NCI-H1930 (cell line): Measurements from ENCODE around the gene ACSS2.
"Not testable (repeated sequence)": the region's sequence is repeated elsewhere in the genome, so short reads cannot be mapped to it uniquely, and the experiment has no call there.

Experiments used
- DNase-seq, 2 experiments: peaks; one replicate each; lab custom pipeline; 2025; lab: John Stamatoyannopoulos, UW

Gene ACSS2

DNA sequence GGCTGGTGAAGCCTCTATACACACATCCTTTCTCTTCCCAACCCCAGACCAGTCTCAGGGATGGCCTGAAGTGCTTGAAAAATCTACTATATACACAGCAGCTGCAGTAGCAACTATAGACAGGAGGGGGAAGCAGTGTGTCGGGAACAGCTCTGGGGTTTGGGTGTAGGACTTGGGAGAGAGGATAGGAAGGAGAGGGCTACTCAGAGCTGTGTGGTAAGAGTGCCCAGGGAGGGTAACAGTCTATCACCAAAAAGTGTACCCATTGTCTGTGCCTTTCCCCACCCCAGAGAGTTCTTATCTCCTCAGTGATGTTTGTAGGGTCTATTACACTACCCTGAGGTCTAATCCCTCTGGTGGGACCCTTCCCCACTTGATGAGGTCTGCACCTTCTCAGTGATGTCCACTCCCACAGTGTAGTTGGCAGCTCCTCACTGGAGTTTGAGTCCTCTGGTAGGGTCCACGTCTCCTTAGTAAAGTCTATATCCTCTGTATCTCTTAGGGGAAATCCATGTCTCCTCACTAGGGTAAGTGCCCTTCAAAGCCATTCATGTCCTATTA is 2.2 kb upstream of the ACSS2 start:
- DNase-seq = peak; percentile 36 to 64

DNA sequence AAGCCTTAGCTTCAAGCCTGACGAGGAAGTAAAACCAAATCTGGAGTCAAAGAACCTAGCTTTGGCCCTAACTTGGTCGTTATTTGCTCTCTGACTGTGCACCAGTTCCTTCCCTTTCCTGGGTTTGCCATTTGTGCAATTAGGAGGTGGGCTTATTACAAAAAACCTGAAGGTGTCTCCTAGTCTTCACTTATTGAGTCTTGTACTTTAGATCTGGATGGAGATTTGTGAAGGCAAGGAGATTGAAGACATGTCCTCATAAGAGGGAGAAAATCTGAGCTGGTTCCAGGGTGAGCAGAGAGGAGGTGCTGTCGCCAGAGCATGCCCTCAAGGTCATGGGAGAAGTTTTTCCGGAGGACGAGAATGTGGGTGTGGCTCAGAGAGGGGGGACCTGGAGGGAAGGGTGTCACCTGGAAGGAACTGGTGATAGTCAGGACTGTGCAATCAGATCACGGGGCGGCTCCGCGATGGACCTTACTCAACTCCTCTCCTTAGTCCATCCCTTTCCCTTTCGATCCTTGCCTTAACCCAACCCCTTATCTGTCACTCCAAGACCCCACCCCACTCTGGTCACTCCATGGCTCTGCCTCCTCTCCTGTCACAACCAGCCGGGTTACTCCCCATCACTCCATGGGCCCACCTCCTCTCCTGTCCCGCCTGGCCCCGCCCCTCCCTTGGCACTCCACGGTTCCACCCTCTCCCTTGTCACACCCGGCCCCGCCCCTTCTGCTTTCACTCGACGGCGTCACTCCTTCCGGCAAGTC is 588 bp upstream of the ACSS2 start:
- DNase-seq = peak; percentile 79 to 84

DNA sequence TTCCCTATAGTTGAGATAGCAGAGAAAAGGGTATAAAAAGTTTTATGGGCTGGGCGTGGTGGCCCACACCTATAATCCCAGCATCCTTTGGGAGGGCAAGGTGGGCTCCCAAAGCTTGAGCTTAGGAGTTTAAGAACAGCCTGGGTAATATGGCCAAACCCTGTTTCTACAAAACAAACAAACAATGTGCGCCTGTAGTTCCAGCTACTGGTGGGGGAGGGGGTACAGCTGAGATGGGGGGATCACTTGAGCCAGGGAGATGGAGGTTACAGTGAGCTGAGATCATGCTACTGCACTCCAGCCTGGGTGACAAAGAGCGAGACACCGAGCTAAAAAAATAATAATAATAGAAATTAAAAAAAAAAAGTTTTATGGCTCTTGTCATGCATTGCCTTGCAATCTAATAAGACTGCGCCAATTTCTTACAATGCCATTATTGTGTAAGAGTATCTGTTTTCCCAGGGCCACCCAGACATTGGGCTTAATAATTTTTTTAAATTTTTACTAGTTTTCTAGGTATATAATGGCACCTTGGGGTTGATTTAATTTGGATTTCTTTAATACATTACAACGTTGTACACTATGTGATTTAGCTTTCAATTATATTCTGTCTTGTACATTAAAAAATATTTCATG is 3.9 kb downstream of the ACSS2 start:
- DNase-seq = no peak

DNA sequence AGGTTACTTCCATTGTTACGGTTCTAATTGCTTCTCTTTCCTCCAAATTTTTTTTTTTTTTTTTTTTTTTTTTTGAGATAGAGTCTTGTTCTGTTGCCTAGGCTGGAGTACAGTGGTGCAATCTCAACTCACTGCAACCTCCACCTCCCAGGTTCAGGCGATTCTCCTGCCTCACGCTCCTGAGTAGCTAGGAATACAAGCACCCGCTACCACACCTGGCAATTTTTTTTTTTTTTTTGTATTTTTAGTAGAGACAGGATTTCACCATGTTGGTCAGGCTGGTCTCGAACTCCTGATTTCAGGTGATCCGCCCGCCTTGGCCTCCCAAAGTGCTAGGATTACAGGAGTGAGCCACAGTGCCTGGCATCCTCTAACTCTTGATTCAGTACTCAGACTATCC is 4.6 kb downstream of the ACSS2 start:
- DNase-seq = not testable (repeated sequence)

- no peak for DNase-seq
Measured at GRCh38 chr20:34881689-34882088, 5.3 kb downstream of the ACSS2 start.

GRCh38 chr20:34883087-34883688 is 6.8 kb downstream of the ACSS2 start:
- no peak for DNase-seq

GRCh38 chr20:34883809-34884208 is 7.4 kb downstream of the ACSS2 start:
- no peak for DNase-seq

DNA sequence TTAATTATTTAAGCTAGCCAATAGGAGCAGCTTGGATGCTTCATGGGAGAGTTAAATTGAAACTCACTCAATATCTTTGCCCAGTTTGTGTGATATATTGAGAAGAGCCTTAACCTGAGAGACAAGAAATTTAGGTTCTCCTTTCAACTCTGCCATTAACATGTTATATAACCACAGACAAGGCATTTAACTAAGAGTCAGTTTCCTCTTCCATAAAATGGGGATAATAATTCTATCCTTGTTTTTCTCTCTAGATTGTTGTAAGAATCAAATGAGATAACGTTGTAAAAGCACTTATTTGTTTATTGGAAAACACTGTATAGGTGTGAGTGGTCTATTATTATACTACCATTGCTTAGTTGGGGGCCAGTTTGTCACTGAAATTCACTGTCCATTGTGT is 7.8 kb downstream of the ACSS2 start:
- no peak for DNase-seq

GRCh38 chr20:34886122-34886521 is 9.7 kb downstream of the ACSS2 start:
- no peak for DNase-seq

GRCh38 chr20:34887023-34887422 is 10.6 kb downstream of the ACSS2 start:
- no peak for DNase-seq

DNA sequence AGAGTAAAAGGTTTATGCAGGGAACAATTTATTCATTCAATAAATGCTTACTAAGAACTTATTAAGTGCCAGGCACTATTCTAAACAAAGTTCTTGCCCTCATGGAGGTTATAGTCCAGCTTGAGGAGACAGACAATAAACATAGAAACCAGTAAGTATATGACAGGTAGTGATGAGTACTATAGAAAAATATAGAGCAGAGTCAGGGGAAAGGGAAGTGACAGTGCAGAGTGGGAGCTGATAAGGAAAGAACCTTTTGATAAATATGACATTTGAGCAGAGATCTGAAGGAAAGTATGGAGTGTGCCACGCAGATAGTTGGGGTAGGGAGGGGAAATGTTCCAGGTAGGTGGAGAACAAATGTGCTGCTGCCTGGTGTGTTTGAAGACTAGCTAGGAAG is 12.1 kb downstream of the ACSS2 start:
- DNase-seq = no peak

- DNase-seq = no peak
Measured at GRCh38 chr20:34891166-34892062, 15.0 kb downstream of the ACSS2 start.

DNA sequence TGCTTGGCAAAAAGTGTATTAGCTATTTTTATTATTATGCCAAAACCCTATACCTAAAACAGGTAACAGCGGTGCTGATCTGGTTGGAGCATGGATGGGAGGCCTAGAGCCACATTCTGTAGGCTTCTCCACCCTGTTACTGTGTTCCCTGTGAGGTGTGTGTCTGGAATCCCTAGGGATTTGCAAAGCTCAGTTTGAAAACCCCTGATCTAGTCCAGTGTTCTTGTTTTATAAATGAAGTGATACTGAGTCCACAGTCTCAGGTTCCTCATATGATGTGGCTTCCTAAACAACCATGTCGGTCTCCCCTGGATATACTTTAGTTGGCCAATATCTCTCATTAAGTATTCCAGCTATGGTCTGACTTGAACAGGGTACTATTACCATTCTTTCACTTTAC is 16.3 kb downstream of the ACSS2 start:
- DNase-seq = no peak

DNA sequence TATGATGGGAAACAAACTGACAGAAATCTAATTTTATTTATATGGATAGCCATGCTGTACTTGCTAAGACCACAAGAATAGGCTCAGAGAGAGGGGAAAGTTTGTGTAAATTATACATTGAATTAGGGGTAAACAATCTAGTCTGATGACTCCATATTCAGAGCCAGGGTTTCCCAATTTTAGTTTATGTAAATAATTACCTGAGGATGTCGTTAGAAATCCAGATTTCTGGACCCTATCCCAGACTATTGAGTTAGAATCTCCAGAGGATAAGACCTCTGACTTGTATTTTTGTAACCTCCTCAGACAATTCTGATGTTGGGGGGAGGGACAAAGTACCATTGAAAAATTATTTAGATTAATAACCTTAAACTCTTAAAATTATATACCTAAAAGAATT is 18.3 kb downstream of the ACSS2 start:
- no peak for DNase-seq

- no peak for DNase-seq
Measured at GRCh38 chr20:34895465-34895864, 19.1 kb downstream of the ACSS2 start.

DNA sequence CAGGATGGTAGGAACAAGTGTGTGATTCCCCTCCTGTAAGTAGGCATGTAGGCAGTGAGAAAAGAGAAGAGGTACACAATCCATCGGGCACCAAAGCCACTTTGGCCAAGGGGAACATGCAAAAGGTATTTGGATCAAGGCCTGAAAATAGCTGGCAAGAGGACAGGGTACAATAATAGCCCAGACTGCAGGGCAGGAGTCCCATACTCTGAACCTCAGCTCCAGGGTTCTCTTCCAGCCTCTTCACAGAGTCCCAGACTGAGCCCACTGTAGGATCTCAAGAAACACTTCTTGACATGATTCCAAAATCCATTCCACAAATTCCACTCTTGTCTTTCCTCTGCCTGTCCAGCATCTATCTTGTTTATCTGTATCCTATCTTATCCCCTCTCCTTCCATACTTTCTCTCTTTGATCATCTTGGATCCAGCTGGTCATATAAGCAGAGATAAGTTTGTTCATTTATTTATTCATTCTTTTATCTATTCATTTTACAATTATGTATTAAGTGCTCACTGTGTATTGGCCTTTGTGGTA is 19.7 kb downstream of the ACSS2 start:
- DNase-seq = no peak

DNA sequence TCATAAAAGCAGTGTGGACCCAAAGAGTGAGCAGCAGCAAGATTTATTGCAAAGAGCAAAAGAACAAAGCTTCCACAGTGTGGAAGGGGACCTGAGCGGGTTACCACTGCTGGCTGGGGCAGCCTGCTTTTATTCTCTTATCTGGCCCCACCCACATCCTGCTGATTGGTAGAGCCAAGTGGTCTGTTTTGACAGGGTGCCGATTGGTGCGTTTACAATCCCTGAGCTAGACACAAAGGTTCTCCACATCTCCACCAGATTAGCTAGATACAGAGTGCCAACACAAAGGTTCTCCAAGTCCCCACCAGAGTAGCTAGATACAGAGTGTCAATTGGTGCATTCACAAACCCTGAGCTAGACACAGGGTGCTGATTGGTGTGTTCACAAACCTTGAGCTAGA is 21.7 kb downstream of the ACSS2 start:
- DNase-seq = not testable (repeated sequence)

DNA sequence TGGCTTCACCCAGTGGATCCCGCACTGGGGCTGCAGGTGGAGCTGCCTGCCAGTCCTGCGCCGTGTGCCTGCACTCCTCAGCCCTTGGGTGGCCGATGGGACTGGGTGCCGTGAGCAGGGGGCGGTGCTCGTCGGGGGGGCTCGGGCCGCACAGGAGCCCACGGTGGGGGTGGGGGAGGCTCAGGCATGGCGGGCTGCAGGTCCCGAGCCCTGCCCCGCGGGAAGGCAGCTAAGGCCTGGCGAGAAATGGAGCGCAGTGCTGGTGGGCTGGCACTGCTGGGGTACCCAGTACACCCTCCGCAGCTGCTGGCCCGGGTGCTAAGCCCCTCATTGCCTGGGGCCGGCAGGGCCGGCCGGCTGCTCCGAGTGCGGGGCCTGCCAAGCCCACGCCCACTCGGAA is 22.3 kb downstream of the ACSS2 start:
- not testable (repeated sequence) for DNase-seq

DNA sequence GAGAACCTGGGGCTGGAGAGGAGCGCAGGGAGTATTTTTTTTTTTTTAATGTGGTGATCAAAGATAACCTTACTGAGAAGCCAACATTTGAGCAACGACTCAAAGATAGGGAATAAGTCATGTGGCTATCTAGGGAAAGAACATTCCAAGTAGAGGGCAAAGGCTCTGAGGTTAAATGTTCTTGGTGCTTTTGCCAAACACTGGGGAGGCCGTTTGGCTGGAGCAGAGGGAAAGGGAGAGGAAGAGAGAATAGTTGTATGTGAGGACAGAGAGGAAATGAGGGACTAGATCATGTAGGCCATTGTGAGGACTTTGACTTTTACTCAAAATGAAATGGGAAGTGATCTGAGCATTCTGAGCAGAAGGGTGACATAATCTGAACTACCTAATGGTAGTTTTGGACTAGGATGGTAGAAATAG is 27.8 kb downstream of the ACSS2 start:
- no peak for DNase-seq

DNA sequence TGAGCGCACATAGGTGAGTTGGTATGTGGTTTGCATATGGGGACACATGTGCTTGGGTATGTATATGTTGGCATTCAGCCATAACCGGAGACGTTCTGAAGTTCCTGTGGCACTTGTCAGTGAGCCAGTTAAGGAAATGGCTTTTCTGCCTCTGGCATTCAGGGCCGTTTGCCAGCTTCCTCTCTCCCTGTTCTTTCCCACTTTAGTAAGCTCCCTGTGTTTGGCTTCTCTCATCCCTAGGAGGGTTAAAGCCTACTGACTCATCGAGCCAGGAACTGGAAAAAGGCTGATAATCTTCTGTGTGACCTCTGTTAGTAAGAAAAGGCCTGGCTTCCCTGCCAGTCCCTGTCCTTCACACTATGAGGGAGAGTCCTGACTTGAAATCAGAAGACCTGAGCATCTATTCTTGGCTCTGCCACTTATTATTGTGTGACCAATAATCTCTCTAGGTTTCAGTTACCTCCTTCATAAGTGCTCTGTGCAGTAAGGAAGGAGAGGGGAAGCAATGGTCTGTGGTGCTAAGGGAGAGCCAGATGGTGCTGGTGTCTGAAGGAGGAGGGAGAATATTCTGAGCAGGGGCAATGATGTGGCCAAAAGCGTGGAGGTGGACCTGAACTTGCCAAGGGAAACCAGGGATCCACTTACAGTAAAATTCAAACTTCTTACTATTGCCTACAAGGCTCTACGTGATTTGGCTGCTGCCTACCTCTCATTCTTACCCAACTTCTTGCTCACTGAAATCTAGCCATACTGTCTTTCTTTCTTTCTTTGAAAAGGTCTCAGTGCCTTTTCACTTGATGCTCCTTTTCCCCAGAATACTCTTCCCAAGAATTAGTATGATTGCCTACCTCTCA is 31.4 kb downstream of the ACSS2 start:
- DNase-seq = no peak

GRCh38 chr20:34915131-34915530 is 38.7 kb downstream of the ACSS2 start:
- DNase-seq = no peak
